Germinal center (tissue), 1 donor: ENCODE measurements around the gene GPC6.
"Not testable (repeated sequence)": the region's sequence is repeated elsewhere in the genome, so short reads cannot be mapped to it uniquely, and the experiment has no call there.

Experiments
- DNase-seq: peaks from one replicate; pipeline ENCODE4 v3.0.0; 2012; ENCODE audit warnings: mixed read lengths, low spot score

Gene GPC6

DNA sequence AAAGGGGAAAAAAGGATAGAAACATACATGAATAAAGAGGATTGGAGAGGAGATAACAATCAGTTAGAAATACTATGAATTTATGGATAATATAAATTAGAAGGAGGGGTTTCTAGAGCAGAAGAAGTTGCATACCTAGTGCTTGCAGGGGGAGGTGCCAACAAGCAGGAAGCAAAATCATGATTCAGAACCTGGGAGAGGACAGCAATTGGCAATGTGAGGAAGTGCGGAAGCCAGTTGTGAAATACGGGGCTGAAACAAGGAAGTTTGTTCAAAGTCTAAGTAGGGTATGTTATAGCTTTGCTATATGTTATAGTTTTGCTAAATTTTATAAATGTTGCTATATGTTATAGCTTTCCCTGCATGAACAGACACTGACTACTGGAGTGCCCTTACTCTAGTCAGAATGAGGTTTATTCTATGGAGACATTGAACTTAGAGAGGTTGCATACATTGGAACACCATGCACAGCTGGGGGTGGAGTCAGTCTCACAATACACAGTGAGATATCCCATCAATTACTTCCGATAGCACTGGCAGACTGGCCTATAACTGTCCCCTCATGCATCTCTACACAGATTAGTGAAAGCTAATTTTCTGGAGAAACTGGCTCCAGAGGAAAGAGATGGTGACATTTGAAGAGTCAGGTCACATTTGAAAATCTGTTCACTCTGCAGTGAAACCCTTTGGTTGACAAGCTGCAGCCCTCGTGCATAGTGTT lies 92.1 kb downstream of the GPC6 start:
- no peak for DNase-seq

DNA sequence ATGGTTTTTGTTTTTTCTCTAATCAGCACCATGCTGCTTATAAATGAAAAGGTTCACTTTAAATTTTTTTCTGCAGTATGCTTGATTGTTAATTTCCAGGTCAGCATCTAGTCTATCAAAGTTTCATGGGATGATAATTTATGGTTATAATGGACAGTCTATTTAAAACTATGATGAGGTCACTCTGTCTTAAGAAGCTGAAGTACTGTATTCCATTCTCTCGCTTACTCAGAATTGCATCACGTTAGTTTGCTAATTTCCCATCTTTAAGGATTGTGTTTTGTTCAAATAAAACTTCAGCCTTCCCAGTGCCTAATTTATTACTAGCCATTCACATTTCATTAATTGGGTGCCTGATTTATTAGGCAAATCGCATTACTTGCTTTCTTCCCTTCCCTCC lies 94.3 kb downstream of the GPC6 start:
- DNase-seq, result no peak

GRCh38 chr13:93323880-93324279 lies 97.3 kb downstream of the GPC6 start:
- DNase-seq, result not testable (repeated sequence)

- no peak for DNase-seq
Measured at GRCh38 chr13:93325303-93326233, 99.0 kb downstream of the GPC6 start.

DNA sequence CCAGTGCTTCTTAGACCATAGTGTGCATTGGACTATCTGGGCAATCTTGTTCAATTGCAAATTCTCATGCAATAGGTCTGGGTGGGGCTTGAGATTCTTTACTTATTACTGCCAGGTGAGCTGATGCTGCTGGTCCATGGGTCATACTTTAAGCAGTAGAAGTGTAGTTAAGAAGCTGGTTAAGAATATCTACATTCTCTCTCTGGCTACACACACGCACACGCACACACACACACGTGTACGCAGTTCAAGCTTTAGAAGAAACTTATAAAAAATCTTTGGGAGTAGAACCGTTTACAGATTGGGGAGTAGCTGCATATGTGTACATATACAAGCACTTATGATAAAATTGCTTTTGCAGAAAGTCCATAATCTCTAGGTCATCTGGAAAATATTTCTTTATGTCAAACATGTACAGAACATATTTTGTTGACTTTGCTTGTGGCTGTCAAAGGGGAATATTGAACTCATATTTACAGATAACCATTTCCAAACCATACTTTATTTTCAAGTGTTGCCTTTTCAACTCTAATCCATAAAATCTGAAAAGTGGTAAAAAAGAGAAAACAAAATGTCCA lies 99.7 kb downstream of the GPC6 start:
- no peak for DNase-seq

GRCh38 chr13:93328943-93329342 lies 102.3 kb downstream of the GPC6 start:
- no peak for DNase-seq

DNA sequence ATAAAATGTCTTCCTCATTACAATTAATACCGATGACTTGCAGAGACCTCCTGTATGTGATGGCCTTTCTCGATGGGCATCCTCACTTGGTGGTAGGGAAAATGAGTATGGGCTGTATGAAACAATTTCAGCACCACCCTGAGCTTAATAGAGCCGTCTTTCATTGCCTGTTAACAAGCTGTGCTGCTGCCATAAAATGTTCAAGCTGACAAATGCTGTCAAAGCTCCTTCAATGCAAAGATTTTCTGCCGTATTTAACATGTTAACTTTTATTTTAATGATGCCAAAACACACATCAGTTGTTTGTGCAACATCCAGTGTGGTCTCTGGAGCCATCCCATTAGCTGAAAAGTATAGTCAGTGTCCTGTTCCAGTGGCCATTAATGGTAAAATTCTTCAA lies 110.1 kb downstream of the GPC6 start:
- DNase-seq, result no peak

DNA sequence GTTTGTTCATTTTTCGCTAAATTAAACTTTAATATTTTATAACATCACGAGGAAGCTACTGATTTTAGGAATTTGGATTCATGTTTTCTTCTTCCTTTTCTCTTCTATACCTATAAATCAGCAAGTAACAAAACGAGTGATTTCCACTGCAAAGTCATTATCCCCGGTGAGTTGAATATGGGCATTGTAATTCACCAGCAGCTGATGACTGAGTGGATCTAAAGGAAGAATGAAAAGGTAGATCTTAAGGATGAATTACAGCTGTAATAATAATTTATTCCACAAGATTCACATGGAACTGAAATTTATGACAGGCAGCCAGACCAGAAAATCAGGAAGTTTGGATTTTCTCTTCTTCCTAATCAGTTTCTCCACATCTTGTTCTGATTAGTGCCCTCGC lies 111.4 kb downstream of the GPC6 start:
- no peak for DNase-seq

- no peak for DNase-seq
Measured at GRCh38 chr13:93338906-93339305, 112.3 kb downstream of the GPC6 start.

DNA sequence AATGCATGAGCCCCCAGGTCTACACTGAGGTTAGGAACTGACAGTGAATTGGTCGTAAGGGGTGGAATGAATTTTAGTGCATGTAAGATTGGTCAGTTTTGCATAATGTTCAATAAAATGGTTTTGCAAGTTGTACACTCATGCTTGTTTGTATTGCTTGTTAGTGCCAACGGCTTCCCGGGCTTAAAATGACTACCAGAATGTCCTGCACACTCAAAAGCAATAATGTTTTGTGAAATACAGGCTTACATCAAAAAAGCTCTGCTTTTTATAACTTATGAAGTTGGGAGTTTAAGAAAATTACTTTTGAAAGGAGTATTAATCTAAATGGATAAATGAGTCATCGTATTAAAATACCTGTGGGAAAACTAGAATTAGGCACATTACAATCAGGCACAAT lies 112.9 kb downstream of the GPC6 start:
- no peak for DNase-seq

GRCh38 chr13:93341517-93341916 lies 114.9 kb downstream of the GPC6 start:
- no peak for DNase-seq

DNA sequence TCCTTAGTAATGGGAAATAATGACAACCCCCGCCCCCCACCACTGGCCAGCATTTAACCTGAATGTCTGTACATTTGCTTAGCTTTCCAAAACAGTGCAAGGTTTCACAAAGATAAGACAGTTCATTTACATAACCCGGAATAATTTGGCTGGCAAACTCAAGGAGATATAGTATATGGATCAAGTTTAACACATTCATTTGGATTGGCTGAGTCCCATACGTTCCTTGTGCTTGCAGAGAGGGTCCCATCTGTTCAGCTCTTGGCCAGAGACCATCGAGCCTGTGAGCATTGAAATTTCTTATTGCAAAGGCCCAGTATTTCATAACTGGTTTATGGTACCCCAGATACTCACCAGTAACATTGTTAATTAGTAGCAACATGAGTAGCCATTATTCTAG lies 116.5 kb downstream of the GPC6 start:
- DNase-seq, result no peak

DNA sequence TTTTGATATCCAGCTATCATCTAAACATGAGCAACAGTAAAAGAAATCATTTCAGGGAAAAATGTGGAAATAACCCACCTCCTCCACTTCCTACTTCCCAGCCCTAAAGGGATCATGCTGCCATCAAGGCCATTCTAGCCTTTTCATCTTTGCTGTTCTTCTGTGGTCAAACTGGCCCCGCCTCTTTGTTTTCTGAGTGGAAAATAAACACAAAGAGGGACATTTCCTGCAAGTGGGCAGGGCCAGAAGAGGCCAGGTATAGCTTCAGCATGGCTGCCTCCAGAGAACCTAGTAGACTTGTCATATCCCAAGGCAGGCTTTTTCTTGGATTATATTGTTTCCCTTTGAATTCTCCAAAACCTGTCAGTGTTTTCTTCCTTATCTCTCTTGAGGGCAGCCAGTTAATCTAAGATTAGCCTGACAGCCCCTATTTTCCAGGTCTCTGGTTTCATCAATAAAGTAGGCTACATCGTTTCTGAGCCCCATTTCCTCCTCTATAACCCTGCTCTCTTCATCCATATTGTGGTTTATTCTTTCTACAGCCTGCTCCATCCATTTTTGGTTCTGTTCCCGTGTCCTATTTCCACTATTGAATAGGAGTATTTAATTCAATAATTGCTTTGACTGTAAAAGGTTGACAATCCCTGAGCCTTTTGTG lies 117.6 kb downstream of the GPC6 start:
- DNase-seq, result no peak

GRCh38 chr13:93345024-93345423 lies 118.4 kb downstream of the GPC6 start:
- DNase-seq, result no peak

GRCh38 chr13:93345770-93346169 lies 119.2 kb downstream of the GPC6 start:
- DNase-seq, result no peak

DNA sequence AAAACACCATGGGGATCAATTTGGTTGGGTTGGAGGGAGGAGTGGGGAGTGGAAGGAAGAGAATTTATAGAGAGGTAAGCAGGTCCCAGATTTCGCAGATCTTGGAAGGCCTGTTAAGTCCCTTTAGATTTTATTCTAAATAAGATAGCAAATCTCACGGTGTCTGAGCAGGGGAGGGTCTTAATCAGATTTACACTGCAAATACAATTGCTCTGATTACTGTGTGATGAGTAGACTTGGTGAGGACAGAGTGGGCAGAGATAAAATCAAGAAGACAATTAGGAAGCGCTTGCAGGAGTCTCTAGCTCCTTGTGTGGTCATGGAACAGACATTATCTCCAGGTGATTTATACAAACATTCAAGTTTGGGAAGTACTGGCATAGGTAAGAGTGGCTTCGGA lies 126.0 kb downstream of the GPC6 start:
- no peak for DNase-seq

DNA sequence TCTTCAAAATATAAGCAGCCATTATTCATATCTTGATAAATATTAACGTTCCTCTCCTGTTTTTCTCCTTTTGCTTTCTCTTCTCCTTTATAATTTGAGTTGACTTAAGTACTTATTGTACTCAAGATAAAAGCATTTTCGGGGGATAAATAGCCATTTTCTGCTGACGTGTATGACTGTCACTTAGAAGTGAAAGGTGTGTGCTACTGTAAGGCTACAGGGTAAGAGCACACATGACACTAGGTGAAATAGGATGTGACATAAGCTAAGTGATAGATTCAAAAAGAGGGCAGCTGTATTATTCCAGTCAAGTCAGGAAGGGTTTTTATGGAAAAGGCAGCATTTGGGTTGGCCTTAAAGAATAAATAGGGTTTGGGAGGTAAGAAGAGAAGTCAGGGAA lies 128.5 kb downstream of the GPC6 start:
- no peak for DNase-seq

GRCh38 chr13:93356469-93356868 lies 129.9 kb downstream of the GPC6 start:
- no peak for DNase-seq

GRCh38 chr13:93360021-93360420 lies 133.4 kb downstream of the GPC6 start:
- DNase-seq, result no peak

GRCh38 chr13:93361703-93362102 lies 135.1 kb downstream of the GPC6 start:
- DNase-seq, result no peak

GRCh38 chr13:93364166-93364565 lies 137.6 kb downstream of the GPC6 start:
- DNase-seq, result no peak

- no peak for DNase-seq
Measured at GRCh38 chr13:93368296-93368695, 141.7 kb downstream of the GPC6 start.

- no peak for DNase-seq
Measured at GRCh38 chr13:93368718-93369117, 142.1 kb downstream of the GPC6 start.
